22Rv1 (cell line): ENCODE data around the gene UCN.

Source experiments
- CTCF ChIP-seq: fragments of 450-650 bp; IDR thresholded peaks from 2 replicates; pipeline ENCODE4 v1.5.1; 2017; ENCODE audit warnings: mild to moderate bottlenecking
- ZFX ChIP-seq: fragments of 450-650 bp; IDR thresholded peaks from 2 replicates; pipeline ENCODE4 v1.6.1; 2017; ENCODE audit warnings: antibody characterized with exemption, borderline replicate concordance

GRCh38 chr2:27288610-27289009 lies 19.6 kb downstream of the UCN start:
- TF ChIP-seq CTCF (no peak), ZFX (no peak)
